Mesenchymal stem cell (in vitro differentiated cells and primary cell): ENCODE measurements around the gene PPP1R1A.

Source experiments
- DNase-seq: peaks from one replicate; pipeline ENCODE4 v3.0.0-alpha.2; 2013
- H2AFZ ChIP-seq: one replicate; pipeline ENCODE4 v1.6.1; 2013; ENCODE audit warnings: low read depth, mild to moderate bottlenecking, control low read depth, inconsistent platforms, low read length, moderate library complexity
- H2AK5ac ChIP-seq: 2 replicates; pipeline ENCODE4 v1.6.1; 2013; ENCODE audit warnings: low read length, moderate library complexity, mild to moderate bottlenecking, inconsistent platforms; ENCODE audit not compliant: severe bottlenecking
- H2BK120ac ChIP-seq: one replicate; pipeline ENCODE4 v1.6.1; 2013; ENCODE audit warnings: low read depth, mild to moderate bottlenecking, inconsistent platforms, low read length, moderate library complexity
- H2BK12ac ChIP-seq, 2 experiments: one replicate each; pipeline ENCODE4 v1.6.1; 2013; ENCODE audit warnings: inconsistent platforms in 2 of 2, low read length in 2 of 2, mild to moderate bottlenecking in 2 of 2, moderate library complexity in 2 of 2, control low read depth in 1 of 2
- H2BK15ac ChIP-seq: one replicate; pipeline ENCODE4 v1.6.1; 2013; ENCODE audit warnings: mild to moderate bottlenecking, low read depth, inconsistent platforms; ENCODE audit not compliant: poor library complexity, severe bottlenecking
- H2BK5ac ChIP-seq: 2 replicates; pipeline ENCODE4 v1.6.1; 2013; ENCODE audit warnings: low read depth, mild to moderate bottlenecking, low read length, control low read depth, inconsistent platforms; ENCODE audit not compliant: poor library complexity, severe bottlenecking
- H3K14ac ChIP-seq, 2 experiments: one replicate each; pipeline ENCODE4 v1.6.1; 2013; ENCODE audit warnings: inconsistent platforms in 2 of 2, low read length in 2 of 2, control low read depth in 1 of 2, mild to moderate bottlenecking in 1 of 2, moderate library complexity in 1 of 2
- H3K18ac ChIP-seq, 2 experiments: one replicate each; pipeline ENCODE4 v1.6.1; 2013; ENCODE audit warnings: inconsistent platforms in 2 of 2, low read length in 2 of 2, control low read depth in 1 of 2, low read depth in 1 of 2, mild to moderate bottlenecking in 1 of 2
- H3K23ac ChIP-seq, 2 experiments: one replicate each; pipeline ENCODE4 v1.6.1; 2013; ENCODE audit warnings: inconsistent platforms in 2 of 2, low read length in 2 of 2, mild to moderate bottlenecking in 2 of 2, moderate library complexity in 2 of 2, control low read depth in 1 of 2
- H3K27ac ChIP-seq: 2 replicates; pipeline ENCODE4 v1.5.1; 2013; ENCODE audit warnings: mild to moderate bottlenecking, moderate library complexity, low read length, control low read depth, inconsistent platforms; ENCODE audit not compliant: poor library complexity, severe bottlenecking
- H3K27me3 ChIP-seq, 2 experiments: 2 replicates each; pipeline versions ENCODE4 v1.6.1 to v1.7.0; 2013; ENCODE audit warnings: low read length in 2 of 2, mild to moderate bottlenecking in 2 of 2, moderate library complexity in 2 of 2, control low read depth in 1 of 2, inconsistent platforms in 1 of 2; ENCODE audit not compliant: control insufficient read depth in 1 of 2, insufficient read depth in 1 of 2
- H3K36me3 ChIP-seq, 2 experiments: 2 replicates each; pipeline versions ENCODE4 v1.6.1 to v1.7.0; 2013; ENCODE audit warnings: low read length in 2 of 2, control low read depth in 1 of 2, inconsistent platforms in 1 of 2, low read depth in 1 of 2, mild to moderate bottlenecking in 1 of 2; ENCODE audit not compliant: insufficient read depth in 2 of 2, control insufficient read depth in 1 of 2
- H3K4ac ChIP-seq, 2 experiments: one replicate each; pipeline ENCODE4 v1.6.1; 2013; ENCODE audit warnings: inconsistent platforms in 2 of 2, low read length in 2 of 2, mild to moderate bottlenecking in 2 of 2, moderate library complexity in 2 of 2, control low read depth in 1 of 2, low read depth in 1 of 2
- H3K4me1 ChIP-seq: 2 replicates; pipeline ENCODE4 v1.6.1; 2013; ENCODE audit warnings: low read depth, low read length, control low read depth; ENCODE audit not compliant: control insufficient read depth, insufficient read depth
- H3K4me2 ChIP-seq: 2 replicates; pipeline ENCODE4 v1.6.1; 2013; ENCODE audit warnings: low read length, mild to moderate bottlenecking, inconsistent platforms; ENCODE audit not compliant: poor library complexity, severe bottlenecking
- H3K4me3 ChIP-seq, 2 experiments: 2 replicates each; pipeline versions ENCODE4 v1.5.1 to v1.7.0; 2013; ENCODE audit warnings: low read length in 2 of 2, mild to moderate bottlenecking in 2 of 2, control low read depth in 1 of 2, low read depth in 1 of 2; ENCODE audit not compliant: insufficient read depth in 1 of 2
- H3K79me1 ChIP-seq: replicated peaks from 2 replicates; pipeline ENCODE4 v1.6.1; 2013; ENCODE audit warnings: mild to moderate bottlenecking, control low read depth, low read length, inconsistent platforms; ENCODE audit not compliant: poor library complexity, severe bottlenecking
- H3K9ac ChIP-seq: 2 replicates; pipeline ENCODE4 v1.7.0; 2013; ENCODE audit warnings: mild to moderate bottlenecking, low read length, moderate library complexity
- H3K9me3 ChIP-seq: 2 replicates; pipeline ENCODE4 v1.7.0; 2013; ENCODE audit warnings: mild to moderate bottlenecking, low read length; ENCODE audit not compliant: control insufficient read depth
- H4K8ac ChIP-seq: one replicate; pipeline ENCODE4 v1.6.1; 2013; ENCODE audit warnings: inconsistent platforms, mild to moderate bottlenecking, low read length, moderate library complexity
- H4K91ac ChIP-seq: one replicate; pipeline ENCODE4 v1.6.1; 2013; ENCODE audit warnings: mild to moderate bottlenecking, low read length, inconsistent platforms
- WGBS: methylation state at CpG from one replicate; pipeline ENCODE4 v1.1.7; 2013; ENCODE audit warnings: mixed read lengths; 5-methylcytosine and 5-hydroxymethylcytosine counted together

Gene PPP1R1A

GRCh38 chr12:54578778-54579177 is 9.7 kb downstream of the PPP1R1A start:
- Histone ChIP-seq H4K8ac (no peak overlapping the region), H3K27me3 (peaks cover 47 to 49% of the 10 kb centered on the region in 2 experiments), H2AK5ac (no peak overlapping the region), H3K36me3 (peaks cover 0 to 3% of the 10 kb centered on the region in 2 experiments), H2BK5ac (no peak overlapping the region), H3K9me3 (no peaks in the 10 kb centered on the region), H3K9ac (no peak overlapping the region), H2BK12ac (no peak overlapping the region), H3K4me1 (peaks cover 1% of the 10 kb centered on the region), H4K91ac (no peak overlapping the region), H3K4me2 (no peak overlapping the region), H3K4ac (no peak overlapping the region), H2BK120ac (no peak overlapping the region), H2BK15ac (no peak overlapping the region), H3K27ac (no peak overlapping the region), H3K18ac (no peak overlapping the region), H2AFZ (no peak overlapping the region), H3K14ac (no peak overlapping the region), H3K23ac (no peak overlapping the region), H3K4me3 (no peak overlapping the region), H3K79me1 (no peaks in the 10 kb centered on the region)
- 70% methylated on average over 7 of the region's 7 CpGs for WGBS
- DNase-seq, result no peak

GRCh38 chr12:54572881-54573280 is 15.6 kb downstream of the PPP1R1A start:
- no peak overlapping the region for H3K9ac ChIP-seq
- H3K27me3 ChIP-seq, result peaks cover 45 to 66% of the 10 kb centered on the region in 2 experiments
- H2BK5ac ChIP-seq, result no peak overlapping the region
- H3K14ac ChIP-seq, result no peak overlapping the region
- H3K79me1 ChIP-seq, result no peaks in the 10 kb centered on the region
- H3K9me3 ChIP-seq, result no peaks in the 10 kb centered on the region
- H3K4ac ChIP-seq, result no peak overlapping the region
- no peak overlapping the region for H2AFZ ChIP-seq
- DNase-seq, result no peak
- H3K18ac ChIP-seq, result no peak overlapping the region
- no peak overlapping the region for H2BK15ac ChIP-seq
- no peak overlapping the region for H2BK12ac ChIP-seq
- H3K4me3 ChIP-seq, result no peak overlapping the region
- WGBS, result 11% methylated on average over 2 of the region's 5 CpGs
- no peak overlapping the region for H3K4me2 ChIP-seq
- H2BK120ac ChIP-seq, result no peak overlapping the region
- H3K4me1 ChIP-seq, result no peaks in the 10 kb centered on the region
- no peak overlapping the region for H3K27ac ChIP-seq
- H4K8ac ChIP-seq, result no peak overlapping the region
- no peak overlapping the region for H3K23ac ChIP-seq
- no peak overlapping the region for H4K91ac ChIP-seq
- H2AK5ac ChIP-seq, result no peak overlapping the region
- no peaks in the 10 kb centered on the region for H3K36me3 ChIP-seq

- Histone ChIP-seq H3K14ac (no peak overlapping the region), H3K9ac (no peak overlapping the region), H3K9me3 (no peaks in the 10 kb centered on the region), H2BK15ac (no peak overlapping the region), H3K27me3 (peaks cover 38 to 58% of the 10 kb centered on the region in 2 experiments), H4K91ac (no peak overlapping the region), H3K4me2 (no peak overlapping the region), H2AFZ (no peak overlapping the region), H4K8ac (no peak overlapping the region), H3K4ac (no peak overlapping the region), H3K23ac (no peak overlapping the region), H3K79me1 (no peaks in the 10 kb centered on the region), H3K18ac (no peak overlapping the region), H3K4me3 (no peak overlapping the region), H3K27ac (no peak overlapping the region), H2BK12ac (no peak overlapping the region), H2BK120ac (no peak overlapping the region), H3K4me1 (no peaks in the 10 kb centered on the region), H2AK5ac (no peak overlapping the region), H3K36me3 (no peaks in the 10 kb centered on the region), H2BK5ac (no peak overlapping the region)
- peak; percentile 6 for DNase-seq
- WGBS, result 66% methylated on average over 10 of the region's 10 CpGs
Measured at GRCh38 chr12:54571193-54572188, 17.0 kb downstream of the PPP1R1A start.

GRCh38 chr12:54569995-54570528 is 18.4 kb downstream of the PPP1R1A start:
- Histone ChIP-seq H3K9ac (no peak overlapping the region), H3K9me3 (no peaks in the 10 kb centered on the region), H2BK15ac (no peak overlapping the region), H3K4me3 (no peak overlapping the region), H3K79me1 (no peaks in the 10 kb centered on the region), H3K36me3 (no peaks in the 10 kb centered on the region), H3K4me1 (no peaks in the 10 kb centered on the region), H3K14ac (no peak overlapping the region), H3K4me2 (no peak overlapping the region), H3K27ac (no peak overlapping the region), H3K23ac (no peak overlapping the region), H4K91ac (no peak overlapping the region), H2AK5ac (no peak overlapping the region), H2BK5ac (no peak overlapping the region), H3K27me3 (peaks cover 33 to 57% of the 10 kb centered on the region in 2 experiments), H2BK12ac (no peak overlapping the region), H4K8ac (no peak overlapping the region), H2AFZ (no peak overlapping the region), H2BK120ac (no peak overlapping the region), H3K18ac (no peak overlapping the region), H3K4ac (no peak overlapping the region)
- WGBS, result 90% methylated on average over 4 of the region's 4 CpGs
- no peak for DNase-seq
